ELR (cell line): Measurements from ENCODE around the gene ADISSP.
A peak's percentile ranks its signal among the peaks of the same experiment; 100 is the strongest.

Source experiments
- DNase-seq: peaks from one replicate; pipeline ENCODE4 v3.0.0-alpha.2; 2015; ENCODE audit warnings: low read depth

The ADISSP gene

DNA sequence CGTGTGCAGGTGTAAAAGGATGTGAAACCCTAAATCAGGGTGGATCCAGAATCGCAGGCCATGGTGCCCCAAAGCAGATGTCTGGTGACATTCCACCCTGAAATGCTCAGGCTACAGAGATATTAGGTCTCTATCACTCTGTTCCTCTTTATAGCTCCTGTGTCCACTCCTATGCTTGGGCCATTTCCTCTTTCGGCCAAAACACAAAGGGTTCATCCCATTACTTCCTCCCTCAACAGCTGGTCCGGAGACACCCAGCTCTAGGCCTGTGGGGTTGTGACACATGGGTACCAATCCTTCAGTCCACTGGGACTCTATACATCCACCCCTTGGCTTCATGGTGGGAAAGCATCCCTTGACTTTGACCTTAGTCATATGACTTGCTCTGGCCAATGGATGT is 53.5 kb downstream of the ADISSP start:
- DNase-seq: no peak

DNA sequence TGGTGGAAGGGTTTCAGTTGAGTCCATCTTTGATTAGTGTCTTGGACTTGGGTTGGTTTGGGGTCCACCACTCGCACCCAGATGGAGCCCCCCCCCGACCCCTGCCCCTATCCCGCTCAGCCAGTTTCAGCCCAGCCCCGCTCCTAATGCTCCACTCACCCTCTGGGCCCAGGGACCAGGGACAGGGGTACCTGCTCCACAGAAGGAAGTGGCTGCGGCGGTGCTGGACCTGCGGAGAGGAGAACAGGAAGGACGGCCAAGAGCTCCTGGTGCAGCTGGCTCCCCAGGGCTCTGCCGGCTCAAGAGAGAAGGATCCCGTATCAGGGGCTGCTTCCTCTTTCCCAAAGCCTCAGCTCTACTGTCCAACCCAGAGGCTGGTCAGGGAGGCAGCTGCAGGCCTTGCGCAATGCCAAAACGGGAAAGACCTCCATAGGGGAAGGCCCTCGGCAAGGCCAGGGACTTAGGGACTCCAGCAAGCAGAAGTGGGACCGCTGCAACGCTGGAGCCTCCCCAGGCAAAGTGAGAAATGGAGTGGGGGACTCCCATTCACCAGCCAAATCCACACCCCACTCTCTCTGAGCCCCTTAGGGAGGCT is 55.2 kb downstream of the ADISSP start, which contains the start of gene SIGLEC1:
Gene SIGLEC1 (minus strand): TSS at position 322 of the 595 bp plus-strand sequence. CDS start 5,472 bp downstream, outside the sequence.
- DNase-seq: no peak

GRCh38 chr20:3711484-3711941 is 56.0 kb downstream of the ADISSP start:
- no peak for DNase-seq

- DNase-seq: peak; percentile 57
Measured at GRCh38 chr20:3710703-3711483, 56.7 kb downstream of the ADISSP start.

GRCh38 chr20:3710011-3710466 is 57.5 kb downstream of the ADISSP start:
- DNase-seq: no peak

DNA sequence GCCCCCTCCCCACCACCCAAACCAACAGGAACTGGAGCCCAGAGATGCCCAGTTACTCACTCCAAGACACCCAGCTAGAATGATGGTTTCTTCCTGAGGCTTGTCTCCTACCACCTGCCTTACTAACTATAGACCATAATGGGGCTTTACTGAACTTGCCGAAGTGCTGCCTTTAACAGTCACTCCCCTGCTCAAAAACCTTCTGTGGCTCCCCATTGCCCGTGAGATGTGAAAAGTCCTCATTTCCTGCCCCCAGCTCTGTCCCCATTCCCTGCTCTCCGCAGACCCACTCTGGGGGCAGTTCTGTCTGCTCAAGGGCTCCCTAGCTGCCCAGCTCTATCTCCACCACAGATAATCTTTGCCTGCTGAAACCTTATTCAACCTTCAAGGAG is 60.0 kb downstream of the ADISSP start:
- no peak for DNase-seq

DNA sequence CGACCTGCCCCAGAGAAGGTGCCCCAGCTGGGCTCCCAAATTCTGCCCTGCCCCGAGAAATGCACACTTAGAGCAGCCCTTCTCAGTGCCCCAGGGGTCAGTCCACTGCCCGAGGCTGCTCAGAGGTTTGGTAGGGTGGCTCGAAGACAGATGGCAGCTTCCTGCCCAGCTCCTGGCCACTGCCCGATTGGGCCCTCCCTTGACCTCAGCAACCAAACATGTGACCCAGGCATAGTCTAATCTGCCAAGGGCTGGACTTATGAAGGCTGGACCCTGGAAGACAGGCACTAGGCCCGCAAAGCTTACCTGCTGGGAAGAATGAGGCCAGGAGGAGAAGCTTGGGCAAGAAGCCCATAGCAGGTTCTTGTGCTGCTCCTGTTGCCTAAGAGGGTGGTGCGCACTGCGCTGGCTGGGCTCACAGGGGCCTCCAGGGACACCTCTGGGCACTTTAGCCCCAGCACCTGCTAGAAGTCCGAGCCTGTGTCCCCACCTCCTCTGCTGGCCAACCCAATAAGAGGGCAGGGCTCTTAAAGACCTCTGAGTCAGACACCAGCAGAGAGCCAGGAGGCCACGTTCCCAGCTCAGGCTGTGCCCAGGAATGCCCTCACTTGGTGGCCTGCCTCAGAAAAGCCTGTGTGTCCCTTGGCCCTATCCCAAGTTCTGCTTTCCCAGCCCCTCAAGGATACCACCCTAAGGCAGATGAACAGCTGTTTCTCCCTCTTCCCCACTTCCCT is 60.6 kb downstream of the ADISSP start:
- DNase-seq: no peak

DNA sequence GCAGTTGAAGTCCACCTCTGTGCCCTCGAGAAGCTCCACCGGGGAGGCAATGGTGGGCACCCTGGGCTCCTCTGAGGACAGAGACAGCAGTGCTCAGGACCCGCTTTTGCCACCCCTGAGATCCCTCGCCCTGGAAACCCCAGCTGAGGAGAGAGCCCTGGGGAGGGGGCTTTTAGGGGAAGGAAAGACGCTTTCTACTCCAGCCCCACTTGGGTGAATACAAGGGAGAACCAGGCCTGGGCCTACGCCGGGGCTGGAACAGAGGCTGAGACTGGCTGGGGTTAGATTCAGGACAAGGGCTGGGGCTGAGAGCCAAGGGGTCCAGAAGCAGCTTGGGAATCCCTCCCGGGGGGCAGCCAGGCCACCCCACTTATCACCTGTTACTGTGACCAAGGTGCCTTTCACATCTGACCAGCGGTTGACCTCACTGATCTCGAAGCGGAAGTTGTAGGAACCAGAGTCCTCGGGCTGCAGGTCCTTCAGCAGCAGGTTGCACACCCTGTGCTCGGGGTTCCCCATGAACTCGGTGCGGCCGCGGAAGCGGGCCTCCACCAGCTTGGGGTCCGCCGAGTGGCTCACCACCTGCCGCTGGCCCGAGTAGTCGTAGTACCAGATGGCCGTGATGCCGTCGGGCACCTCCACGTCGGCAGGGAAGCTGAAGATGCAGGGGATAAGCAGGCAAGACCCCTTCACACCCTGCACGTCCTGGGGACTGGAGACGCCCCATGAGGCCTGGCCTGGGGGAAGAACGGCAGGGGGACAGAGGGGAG is 61.4 kb downstream of the ADISSP start:
- no peak for DNase-seq

GRCh38 chr20:3705491-3705969 is 62.0 kb downstream of the ADISSP start:
- no peak for DNase-seq

DNA sequence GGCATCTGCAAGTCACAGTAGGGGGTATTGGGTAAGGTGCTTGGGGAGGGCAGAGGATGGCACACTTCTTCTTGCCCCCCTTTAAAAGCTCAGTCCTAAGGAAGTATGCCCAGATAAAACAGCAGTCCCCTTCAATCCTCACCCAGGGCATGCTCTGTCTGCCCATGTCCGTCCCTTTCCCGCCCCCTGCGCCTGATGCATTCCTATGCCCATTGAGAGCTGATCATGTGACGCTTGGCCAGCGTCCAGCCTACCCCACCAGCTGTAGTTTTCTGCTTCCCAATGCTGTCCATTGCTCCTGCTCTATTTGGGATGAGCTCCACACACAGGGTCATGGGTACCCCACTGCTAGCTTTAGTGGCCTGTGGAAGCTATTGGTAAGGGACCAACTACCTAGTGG is 63.5 kb downstream of the ADISSP start:
- no peak for DNase-seq
